Measurements from ENCODE around the gene MLLT1.

MLLT1 gene

GRCh38 chr19:6250024-6250615, 29.7 kb downstream of the MLLT1 start:
- TF ChIP-seq CTCF (IDR thresholded peaks at IDR 0.05; ENCODE audit: low read depth, low read length), result no peak
- TF ChIP-seq POLR2A (IDR thresholded peaks at IDR 0.05; ENCODE audit: extremely low read depth, insufficient read length), result no peak
- TF ChIP-seq MAX (IDR thresholded peaks at IDR 0.05; ENCODE audit: low read depth, low read length), result no peak
- DNase-seq (ENCODE audit: low read depth), result no peak
- H3K4me3 ChIP-seq (ENCODE audit: low read depth, low read length), result no peak overlapping the region

GRCh38 chr19:6249296-6249695, 30.5 kb downstream of the MLLT1 start:
- DNase-seq (ENCODE audit: low read depth), result no peak
- no peak overlapping the region for H3K4me3 ChIP-seq (ENCODE audit: low read depth, low read length)
- TF ChIP-seq POLR2A (IDR thresholded peaks at IDR 0.05; ENCODE audit: extremely low read depth, insufficient read length) (no peak), MAX (IDR thresholded peaks at IDR 0.05; ENCODE audit: low read depth, low read length) (no peak), CTCF (IDR thresholded peaks at IDR 0.05; ENCODE audit: low read depth, low read length) (no peak), MYC (IDR thresholded peaks at IDR 0.05; ENCODE audit: low read depth, low read length) (no peak)

- H3K4me3 ChIP-seq (ENCODE audit: low read depth, low read length), result no peak overlapping the region
- TF ChIP-seq MAX (IDR thresholded peaks at IDR 0.05; ENCODE audit: low read depth, low read length) (no peak), MYC (IDR thresholded peaks at IDR 0.05; ENCODE audit: low read depth, low read length) (no peak), POLR2A (IDR thresholded peaks at IDR 0.05; ENCODE audit: extremely low read depth, insufficient read length) (no peak), CTCF (IDR thresholded peaks at IDR 0.05; ENCODE audit: low read depth, low read length) (no peak)
- DNase-seq (ENCODE audit: low read depth), result no peak
Measured at GRCh38 chr19:6248844-6249243, 30.9 kb downstream of the MLLT1 start.

- DNase-seq (ENCODE audit: low read depth), result no peak
- TF ChIP-seq MYC (IDR thresholded peaks at IDR 0.05; ENCODE audit: low read depth, low read length) (no peak), POLR2A (IDR thresholded peaks at IDR 0.05; ENCODE audit: extremely low read depth, insufficient read length) (no peak), CTCF (IDR thresholded peaks at IDR 0.05; ENCODE audit: low read depth, low read length) (no peak), MAX (IDR thresholded peaks at IDR 0.05; ENCODE audit: low read depth, low read length) (no peak)
- H3K4me3 ChIP-seq (ENCODE audit: low read depth, low read length), result no peak overlapping the region
Measured at GRCh38 chr19:6248341-6248740, 31.4 kb downstream of the MLLT1 start.

- no peak for DNase-seq (ENCODE audit: low read depth)
- TF ChIP-seq MAX (IDR thresholded peaks at IDR 0.05; ENCODE audit: low read depth, low read length) (no peak), CTCF (IDR thresholded peaks at IDR 0.05; ENCODE audit: low read depth, low read length) (no peak), MYC (IDR thresholded peaks at IDR 0.05; ENCODE audit: low read depth, low read length) (no peak), POLR2A (IDR thresholded peaks at IDR 0.05; ENCODE audit: extremely low read depth, insufficient read length) (no peak)
- no peak overlapping the region for H3K4me3 ChIP-seq (ENCODE audit: low read depth, low read length)
Measured at GRCh38 chr19:6247007-6247288, 32.8 kb downstream of the MLLT1 start.
